Fibroblast of skin of left quadriceps (primary cell): ENCODE measurements around the gene PLAC1.

Experiments
- DNase-seq, 2 experiments: peaks; one replicate each; pipeline ENCODE4 v3.0.0-alpha.2; 2013; ENCODE audit warnings: low read depth in 2 of 2

PLAC1 gene

DNA sequence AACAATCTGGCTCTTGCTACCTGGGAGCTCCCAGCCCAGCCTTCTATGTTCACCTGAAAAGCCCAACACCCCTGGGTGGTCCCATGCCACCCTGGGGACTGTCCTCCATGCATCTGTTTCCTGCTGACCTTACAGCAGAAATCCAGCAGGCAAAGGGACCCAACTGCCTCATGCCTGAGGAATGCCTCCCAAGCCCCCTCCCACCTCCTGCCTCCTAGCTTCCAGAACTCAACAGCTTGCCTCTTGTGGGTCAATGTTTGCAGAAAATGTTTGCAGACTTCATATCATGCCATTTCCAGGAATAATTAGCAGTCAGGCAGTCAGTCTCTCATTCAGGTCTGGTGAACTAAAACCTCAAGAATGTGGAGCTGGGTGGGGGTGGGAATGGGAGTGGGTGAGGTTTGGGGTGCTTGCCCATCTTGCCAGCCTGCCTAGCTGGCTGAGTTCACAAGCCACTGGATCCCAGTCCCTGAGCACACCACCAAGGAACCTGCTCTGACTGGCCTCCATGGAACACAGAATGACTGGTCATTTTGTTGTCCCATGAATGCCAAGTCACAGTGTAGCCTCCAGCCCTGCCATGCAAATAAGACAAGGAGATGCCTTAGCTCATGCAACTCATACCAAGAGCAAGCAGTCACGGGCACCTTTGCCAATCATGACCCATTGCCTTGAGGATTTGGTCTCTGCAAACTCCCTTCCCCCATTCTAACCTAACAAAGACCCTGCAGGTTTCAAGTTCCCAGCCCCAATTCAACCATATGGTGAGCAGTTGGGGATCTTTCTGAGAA is 12.1 kb upstream of the PLAC1 start:
- DNase-seq, result peak; percentile 88

GRCh38 chrX:134669378-134670098 is 11.3 kb upstream of the PLAC1 start:
- DNase-seq, result peak; percentile 85 to 86

DNA sequence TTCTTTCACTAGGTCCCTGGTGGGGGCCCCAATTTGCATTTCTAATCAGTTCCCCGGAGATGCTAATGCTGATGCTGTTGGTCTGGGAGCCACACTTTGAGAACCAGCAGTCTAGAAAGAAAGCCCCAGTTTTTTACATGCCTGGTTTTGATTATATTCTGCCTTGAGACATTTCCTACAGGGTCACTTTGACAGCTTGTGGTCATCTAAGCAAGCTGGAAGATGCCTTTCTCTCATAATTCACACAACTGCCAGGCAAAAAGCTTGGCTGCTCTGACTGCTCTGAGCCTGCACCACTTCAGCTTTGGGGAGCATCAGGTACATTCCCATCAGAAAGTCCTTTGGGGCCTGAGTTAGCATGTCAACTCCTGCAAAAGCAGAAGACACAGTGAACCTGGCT is 5.9 kb upstream of the PLAC1 start:
- DNase-seq, result no peak

- DNase-seq, result no peak
Measured at GRCh38 chrX:134661295-134661694, 3.0 kb upstream of the PLAC1 start.

- DNase-seq, result no peak
Measured at GRCh38 chrX:134660627-134661026, 2.4 kb upstream of the PLAC1 start.

- no peak for DNase-seq
Measured at GRCh38 chrX:134659761-134660160, 1.5 kb upstream of the PLAC1 start.

DNA sequence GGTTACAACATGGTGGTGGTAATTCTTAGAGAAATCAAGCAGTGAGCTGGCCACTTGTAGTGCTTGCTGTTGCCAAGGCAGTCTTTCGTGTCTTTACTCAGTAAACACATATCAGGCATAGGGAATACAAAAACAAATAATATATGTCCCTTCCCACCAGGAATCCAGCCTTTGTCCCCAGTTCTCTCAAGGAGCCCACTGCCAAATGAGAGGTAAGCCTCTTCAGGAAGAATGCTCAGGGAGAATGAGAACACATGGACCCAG is 421 bp upstream of the PLAC1 start:
- no peak for DNase-seq

GRCh38 chrX:134654398-134655012 is 3.8 kb downstream of the PLAC1 start:
- no peak for DNase-seq

DNA sequence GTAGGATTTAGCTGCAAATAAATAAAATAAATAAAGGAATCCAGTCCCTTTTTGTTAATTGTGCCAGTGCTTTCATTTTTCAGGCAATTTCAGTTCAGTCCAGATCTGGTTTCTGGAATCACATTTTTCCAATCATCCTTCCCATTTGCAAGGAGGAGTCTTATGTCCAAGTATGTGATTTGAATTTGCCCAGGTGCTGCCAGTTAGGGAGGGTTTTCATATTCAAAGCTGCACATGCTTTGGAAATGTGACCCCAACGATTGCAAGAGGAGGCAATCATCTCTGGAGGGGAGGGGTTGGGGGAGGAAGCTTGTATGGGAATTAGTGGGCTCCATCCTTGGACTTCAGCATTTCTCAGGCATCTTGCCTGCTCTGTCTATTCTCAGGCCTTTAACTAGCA is 4.4 kb downstream of the PLAC1 start:
- DNase-seq, result no peak

GRCh38 chrX:134650701-134651100 is 7.6 kb downstream of the PLAC1 start:
- no peak for DNase-seq

DNA sequence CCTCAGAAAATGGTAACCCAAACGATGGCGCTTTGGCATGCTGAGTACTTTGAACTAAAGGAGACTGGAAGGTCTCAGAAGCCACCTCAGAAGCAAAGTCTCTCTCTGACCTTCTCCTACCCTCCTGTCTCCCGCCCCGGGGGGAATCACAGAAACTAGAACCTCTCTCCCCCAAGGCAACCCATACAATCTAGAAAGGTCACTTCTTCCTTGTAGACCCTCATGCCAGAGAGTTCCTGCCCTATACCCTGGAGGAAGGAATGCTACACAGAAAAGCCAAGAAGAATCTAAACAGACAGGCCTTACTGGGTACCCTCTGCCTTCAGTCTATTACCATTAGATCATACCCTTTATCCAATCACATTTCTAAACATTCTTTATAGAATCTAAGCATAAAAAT is 8.5 kb downstream of the PLAC1 start:
- DNase-seq, result no peak

DNA sequence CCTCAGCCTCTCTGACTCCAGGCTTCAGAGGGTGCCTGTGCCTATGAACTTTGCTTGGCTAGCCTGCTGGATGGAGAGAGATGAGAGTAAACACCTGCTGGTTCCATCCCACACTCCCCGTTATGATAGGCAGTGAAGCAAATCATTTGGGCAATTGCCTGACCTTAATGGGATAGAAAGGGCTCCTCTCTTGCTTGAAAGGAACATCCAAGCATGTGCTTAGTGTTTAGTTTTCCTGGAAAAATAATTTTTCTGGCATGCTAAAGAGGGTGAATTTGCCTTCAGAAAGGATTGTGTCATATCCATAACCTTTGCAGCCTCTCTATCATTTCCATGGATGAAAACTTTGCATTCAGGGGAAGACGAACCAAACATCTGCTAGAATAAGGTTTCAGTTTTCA is 10.8 kb downstream of the PLAC1 start:
- DNase-seq, result no peak

DNA sequence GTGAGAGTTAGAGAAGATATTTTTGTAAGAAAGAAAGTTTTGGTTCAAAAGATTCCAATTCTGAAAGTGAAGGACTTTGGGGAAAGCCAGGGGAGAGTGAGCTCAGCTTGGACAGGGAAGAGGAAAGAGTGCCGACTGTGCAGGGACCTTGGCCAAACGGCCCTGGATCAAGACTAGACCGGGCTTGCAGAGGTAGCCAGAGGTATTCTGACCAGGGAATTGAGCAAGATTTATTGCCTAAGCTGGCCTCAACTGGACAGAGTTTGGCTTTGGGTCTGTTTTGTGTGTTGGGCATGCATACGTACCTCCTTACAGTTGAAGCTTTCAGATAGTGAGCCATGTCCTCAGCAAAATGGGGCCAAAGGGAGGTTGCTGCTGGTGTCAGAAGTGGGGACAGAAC is 11.6 kb downstream of the PLAC1 start:
- no peak for DNase-seq

DNA sequence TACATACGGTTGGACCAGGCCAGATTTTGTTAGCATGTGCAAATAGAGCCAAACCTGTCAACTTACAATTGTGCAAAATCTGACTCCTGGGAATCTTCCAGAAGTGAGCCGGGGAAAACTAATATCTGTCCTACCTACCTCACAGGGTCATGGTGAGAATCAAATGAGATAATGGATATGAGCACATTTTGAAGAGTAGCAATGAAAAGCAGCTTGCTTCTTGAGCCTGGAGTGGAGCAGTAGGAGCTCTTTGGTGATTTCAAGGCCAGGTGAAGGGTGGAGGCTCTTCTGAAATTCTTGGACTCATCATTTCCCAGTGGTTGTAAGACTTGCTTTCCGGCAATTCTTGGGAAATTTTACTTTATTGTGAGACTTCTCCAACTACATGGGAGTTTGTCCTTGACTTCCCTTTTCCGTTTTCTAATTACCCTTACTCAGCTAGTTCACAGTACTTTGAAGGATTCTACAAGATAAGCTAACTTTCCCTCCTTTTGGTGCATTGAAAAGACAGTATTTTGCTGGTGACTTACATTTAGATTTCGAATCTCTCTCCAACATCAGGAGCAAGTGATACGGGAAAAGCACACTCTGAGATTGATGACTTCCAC is 12.2 kb downstream of the PLAC1 start:
- DNase-seq, result no peak

GRCh38 chrX:134642386-134642785 is 15.9 kb downstream of the PLAC1 start:
- DNase-seq, result peak in 1 of 2 experiments; percentile 34

DNA sequence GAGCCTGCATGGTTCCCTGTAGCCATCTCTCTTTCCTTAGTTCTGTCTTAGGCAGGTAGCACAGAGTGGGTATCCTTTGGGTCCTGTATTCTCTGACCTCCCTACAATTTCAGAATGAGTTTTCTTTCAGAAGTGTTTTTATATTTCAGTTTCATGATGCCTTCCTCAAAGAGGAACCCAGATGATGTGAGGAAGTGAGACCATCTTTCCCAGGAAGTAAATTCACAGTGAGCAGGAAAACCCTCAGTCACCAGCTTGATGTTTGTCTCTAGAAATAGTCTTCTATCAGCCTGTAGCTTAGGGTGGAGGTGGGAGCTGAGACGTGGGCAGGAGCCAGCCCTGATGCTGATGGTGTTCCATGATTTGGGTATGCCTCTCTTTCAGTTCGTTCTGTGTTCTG is 16.9 kb downstream of the PLAC1 start:
- no peak for DNase-seq

DNA sequence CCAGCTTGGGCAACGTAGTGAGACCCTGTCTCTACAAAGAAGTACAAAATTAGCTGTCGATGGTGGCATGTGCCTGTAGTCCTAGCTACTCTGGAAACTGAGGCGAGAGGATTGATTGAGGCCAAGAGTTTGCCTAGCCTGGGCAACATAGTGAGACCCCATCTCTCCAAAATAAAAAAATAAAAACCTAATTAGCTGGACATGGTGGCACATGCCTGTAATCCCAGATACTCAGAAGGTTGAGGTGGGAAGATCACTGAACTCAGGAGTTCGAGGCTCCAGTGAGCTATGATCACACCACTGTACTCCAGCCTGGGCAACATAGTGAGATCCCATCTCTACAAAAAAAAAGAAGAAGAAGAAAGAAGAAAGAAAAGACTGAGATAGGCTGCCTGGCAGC is 17.4 kb downstream of the PLAC1 start:
- DNase-seq, result no peak

GRCh38 chrX:134636851-134637250 is 21.4 kb downstream of the PLAC1 start:
- DNase-seq, result peak; percentile 46 to 50

- peak; percentile 70 to 71 for DNase-seq
Measured at GRCh38 chrX:134634691-134635090, 23.6 kb downstream of the PLAC1 start.

- DNase-seq, result no peak
Measured at GRCh38 chrX:134633832-134634231, 24.4 kb downstream of the PLAC1 start.

DNA sequence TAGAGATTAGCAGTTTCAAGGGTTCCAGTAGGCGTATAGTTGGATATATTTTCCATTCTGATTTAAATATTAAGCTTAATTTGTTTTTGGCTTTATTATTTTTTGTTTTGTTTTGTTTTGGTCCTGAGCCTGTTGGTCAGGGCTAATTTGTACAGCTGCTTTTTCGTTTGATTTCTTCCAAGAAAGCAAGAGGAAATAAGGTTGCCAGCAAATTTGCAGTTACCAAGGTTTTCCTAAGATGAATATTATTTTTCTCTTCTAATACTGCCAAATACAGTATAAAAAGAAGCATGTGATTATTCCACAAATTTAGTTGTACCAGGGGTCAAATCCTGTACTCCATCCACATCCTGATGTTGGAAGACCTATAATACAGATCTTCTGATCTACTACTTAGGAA is 24.9 kb downstream of the PLAC1 start:
- DNase-seq, result no peak

DNA sequence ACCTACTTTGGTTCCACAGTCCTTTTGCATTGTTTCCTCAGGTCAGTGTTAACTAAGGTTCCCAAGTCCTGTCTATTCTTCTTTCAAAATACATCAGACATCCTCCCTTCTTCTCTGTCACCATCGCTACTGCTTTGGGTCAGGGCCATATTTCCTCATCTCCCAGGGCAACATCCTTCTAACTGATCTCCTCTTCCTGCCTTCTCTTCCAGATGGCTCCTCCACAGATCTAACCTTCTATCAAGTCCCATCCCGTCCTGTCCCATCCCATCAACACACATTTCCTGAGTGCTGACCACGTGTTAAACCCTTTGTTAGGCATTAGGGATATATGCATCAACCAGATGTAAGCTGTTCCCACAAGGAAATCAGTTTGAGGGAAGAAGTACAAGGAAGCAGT is 25.9 kb downstream of the PLAC1 start:
- no peak for DNase-seq
